Activated CD8-positive, alpha-beta memory T cell treated with anti-CD3 and anti-CD28 coated beads for 4 hours (primary cell): ENCODE results near the gene B3GALT6.
A peak's percentile ranks its signal among the peaks of the same experiment; 100 is the strongest.

Experiments
- DNase-seq, 2 donors: peaks; one replicate each; pipeline ENCODE4 v3.0.0-alpha.2; 2020; ENCODE audit warnings: low read depth in 2 of 2

B3GALT6 gene

DNA sequence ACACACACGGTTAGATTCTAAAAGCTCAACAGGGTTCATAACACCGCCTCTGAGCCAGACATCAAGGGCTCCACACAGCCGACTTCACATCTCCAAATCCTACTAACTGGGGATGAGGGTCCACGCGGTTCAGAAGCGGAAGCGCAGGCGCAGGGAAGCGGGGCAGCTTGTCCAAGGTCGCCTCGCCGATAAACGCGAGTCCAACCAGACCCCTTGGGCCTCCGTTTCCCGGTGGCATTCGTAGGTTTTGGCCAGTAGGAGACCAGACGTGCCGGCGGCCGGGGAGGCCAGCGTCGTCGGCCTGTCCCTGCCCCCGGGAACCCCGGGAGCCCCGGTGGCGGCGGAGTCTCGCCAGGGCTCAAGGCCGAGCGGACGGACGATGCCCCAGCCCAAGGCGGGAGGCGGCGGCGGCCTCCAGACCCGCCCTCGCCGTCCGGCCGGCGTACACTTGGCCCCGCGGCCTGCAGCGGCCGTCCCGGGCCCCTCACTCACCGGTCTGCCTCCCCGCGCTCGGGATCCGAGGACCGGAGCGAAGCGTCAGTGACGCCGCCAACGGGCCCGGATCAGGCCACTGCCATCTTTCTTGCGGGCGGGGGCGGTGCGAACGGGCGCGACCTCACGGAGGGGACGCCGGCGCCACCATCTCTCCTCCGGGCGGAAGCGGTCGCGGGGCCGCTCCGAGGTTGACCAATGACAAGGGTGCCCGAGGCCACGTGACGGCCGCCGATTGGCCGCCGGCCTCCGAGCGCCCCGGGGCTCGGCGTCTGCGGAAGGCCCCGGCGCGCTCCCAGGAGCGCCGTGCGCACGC is 433 bp upstream of the B3GALT6 start, which contains the start of gene SDF4:
Gene SDF4, minus strand, starts transcription at position 602 of the 808 bp plus-strand sequence. CDS start 3,229 bp downstream, outside the sequence.
- peak; percentile 94 for DNase-seq

- DNase-seq = no peak
These were observed 944 bp downstream of the B3GALT6 start for GRCh38 chr1:1232796-1233566.

DNA sequence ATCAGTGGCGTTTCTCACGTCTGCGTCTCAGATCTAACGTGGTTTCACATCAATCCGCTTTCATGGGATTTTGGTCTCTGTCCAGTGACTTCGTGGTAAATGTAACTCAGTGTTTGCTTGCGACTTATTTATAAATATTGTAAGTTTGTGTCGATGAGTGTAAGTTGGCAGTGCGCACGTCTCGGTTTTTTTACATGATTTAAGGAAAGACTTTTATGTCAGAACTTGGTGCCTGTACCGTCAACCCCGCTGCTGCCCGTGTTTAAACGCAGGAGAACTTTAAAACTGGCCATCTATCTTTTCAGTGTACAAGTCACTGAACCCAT is 1.5 kb downstream of the B3GALT6 start:
- no peak for DNase-seq

GRCh38 chr1:1234180-1234808 is 2.3 kb downstream of the B3GALT6 start:
- DNase-seq = no peak

DNA sequence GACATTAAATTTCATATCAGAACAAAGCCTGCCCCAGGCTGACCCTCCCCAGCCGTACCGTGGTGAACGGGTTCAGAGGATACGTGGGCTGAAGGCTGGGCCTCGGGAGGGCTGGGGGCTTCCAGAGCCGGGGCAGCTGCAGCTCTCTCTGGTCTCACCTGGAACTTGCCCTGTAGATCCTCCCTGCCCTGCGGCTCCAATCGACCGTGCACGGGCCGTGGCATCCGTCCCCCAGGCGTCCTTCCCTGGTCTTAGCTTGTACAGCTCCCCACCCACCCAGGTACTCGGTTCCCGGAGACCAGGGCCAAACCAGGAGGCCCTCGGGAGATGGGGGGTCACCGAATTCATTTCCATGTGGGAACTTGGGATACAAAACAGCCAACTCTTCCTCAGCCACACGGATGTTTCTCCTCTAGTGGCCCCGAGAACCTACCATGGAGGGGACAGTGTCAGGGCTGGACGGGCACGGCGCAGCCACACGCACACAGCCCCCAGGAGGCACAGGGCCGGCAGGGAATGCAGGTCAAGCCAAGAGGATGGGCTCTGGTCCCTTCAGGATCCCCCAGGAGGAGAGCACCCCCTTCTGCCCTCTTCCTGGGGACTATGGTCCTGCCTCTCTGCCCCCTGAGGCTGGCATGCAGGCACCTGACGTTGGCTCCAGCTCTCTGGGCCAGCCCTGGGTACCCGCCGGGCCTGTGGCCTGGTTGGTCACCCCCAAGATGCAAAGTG is 3.1 kb downstream of the B3GALT6 start:
- DNase-seq = no peak

DNA sequence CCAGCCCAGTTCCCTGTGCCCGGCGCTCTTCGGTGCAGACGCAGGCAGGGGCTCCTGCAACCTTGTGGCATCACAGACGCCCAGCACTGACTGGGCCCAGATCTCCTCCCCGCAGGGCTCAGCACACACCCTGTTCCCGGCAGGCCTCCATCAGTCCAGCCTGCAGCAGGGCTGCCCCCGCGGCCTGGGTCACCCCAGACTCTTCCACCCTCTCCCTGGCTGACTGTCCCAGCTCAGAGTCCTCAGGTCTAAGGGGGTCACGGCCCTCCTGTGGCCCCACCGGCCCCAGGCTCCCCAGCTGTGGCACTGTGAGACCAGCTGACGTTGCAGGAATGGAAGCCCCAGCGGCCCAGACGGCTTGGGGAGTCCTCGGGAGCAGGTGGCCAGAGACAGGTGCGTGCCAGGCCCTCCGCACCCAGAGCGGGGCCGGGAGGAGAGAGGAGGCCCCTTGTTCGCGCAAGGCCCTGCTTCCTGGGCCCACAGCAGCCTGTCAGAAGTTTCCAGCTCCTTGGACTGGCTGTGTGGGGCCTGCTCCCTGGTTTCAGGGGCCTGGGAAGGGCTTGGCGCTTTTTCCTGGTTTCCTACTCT is 4.2 kb downstream of the B3GALT6 start:
- no peak for DNase-seq

DNA sequence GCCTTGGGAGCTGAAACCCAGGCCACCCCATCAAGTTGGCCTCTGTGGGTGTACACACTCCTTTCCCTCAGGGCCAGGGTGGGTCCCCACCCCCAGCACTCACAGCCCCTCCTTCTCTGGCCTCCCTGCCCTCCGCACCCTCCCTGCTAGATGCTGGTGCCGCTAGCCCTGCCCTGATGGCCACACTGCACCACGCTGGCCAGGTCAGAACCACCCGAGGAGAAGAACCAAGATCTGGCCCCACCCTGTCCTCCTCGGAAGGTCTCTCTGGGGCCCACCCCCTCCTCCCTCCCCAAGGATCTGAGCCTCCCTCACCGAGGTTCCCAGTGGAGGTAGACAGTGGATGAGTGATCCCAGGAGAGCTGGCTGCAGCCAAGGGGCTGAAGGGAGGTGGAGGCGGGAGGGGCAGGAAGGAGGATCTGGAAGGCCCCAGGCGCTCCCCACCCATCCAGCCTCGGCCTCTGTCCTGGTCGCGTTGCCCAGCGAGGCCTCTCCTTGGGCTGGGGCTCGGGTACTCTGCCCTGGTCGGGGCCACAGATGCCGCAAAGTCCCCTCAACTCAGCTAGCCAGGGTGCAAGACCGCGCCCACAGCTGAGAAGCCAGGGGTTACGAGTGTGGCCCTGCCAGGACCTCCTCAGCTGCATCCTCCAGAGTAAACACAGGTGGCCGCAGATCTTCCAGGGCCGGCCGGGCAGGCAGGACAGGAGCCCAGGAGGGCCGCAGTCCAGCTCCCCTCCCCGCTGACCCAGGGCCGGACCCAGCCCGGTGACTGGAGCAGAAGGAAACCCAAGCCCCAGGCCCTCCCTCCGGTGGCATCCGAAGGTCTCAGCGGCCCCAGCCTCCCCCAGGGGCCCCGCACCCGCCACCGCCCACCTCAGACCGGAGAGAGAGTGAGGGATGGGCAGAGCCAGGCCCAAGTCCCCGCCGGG is 5.2 kb downstream of the B3GALT6 start:
- DNase-seq = no peak

DNA sequence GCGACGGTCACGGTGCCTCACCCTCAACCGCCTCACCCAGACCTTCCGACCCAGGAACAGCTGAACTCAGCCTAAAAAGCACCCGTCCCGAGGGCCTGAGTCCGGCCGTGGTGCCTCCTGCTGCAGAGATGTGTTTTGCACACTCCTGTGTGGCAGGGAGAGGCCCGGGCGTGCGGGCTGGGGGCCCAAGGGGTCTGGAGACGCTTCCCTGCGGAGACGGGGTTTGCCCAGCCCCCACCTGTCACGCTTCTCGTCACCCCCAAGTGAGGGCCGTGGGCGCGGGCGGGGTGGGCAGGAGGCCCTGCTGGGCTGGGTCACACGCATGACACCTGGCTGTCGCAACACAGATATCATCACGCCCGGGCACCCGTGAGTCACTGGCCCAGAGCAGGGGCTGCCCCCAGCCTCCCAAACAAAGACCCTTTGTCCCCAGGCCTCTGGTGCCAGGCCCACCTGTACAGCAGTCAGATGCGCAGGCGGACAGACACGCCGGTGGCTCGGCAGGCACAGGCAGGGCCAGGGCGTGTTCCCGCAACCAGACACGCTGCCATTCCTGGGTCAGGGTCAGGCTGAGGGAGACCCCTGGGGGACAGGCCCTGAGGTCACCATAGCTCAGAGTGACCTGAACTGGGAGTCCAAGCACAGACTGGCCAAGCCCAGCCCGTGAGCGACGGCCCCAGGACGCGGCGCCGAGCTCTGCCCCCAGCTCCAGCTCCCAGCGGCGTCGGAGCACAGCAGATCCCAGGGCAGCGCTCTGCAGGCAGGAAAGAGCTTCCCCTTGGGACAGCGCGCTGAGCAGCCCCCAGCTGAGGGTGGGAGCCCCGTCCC is 6.1 kb downstream of the B3GALT6 start:
- no peak for DNase-seq

DNA sequence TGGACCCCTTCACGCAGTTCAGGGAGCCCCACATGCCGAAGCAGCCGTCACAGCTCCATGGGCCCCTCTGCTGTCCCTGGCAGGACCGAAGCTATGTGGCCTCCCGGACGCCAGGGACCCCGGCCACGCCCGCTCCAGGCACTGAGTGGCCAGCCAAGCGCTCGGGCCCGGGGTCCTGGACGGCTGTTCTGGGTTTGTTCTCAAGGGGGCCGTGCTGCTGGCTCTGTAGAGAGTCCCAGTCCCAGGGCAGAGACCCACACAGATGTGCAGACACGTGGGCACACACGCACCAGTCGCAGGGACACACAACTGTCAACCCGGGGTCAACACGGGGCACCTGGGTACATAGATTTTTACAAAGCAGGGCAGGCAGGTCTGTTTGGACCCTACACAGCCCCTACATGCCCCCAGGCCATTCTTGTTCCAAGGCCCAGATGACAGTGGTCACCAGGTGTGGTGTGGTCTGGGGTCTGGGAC is 6.7 kb downstream of the B3GALT6 start:
- DNase-seq = no peak

GRCh38 chr1:1239227-1239613 is 7.2 kb downstream of the B3GALT6 start:
- DNase-seq = no peak

DNA sequence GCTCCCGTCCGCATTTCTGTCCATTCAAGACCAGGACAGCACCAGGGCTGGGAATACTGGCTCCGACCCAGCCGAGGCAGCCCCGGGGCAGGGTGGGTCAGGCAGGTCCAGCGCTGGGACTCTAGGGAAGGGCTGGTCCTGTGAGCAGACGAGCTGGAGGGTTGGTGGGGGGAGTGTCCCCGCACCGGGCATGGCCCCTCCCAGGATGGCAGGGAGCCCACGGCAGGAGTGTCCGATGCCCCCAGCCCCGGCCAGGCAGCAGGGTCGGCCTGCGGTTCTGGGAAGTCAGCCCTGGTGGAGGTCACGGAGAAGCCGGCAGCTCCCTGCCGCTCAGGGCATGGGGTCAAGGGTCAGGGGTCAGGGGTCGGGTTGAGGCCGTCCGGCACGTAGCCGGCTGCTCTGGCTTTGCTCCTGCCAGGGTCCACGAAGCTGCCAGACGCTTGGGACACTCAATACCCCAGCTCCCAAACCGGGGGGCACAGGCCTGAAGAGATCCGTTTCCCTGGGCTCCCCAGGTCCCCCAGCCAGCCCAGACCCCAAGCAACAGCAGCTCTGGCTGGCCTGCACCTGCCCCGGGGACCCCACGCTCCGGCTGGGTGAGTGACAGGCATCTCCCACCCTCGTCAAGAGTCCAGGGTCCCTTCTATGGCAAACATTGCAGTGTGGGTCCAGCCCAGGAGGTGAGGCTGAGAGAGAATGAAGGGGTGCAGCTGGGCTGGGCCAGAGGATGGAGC is 7.7 kb downstream of the B3GALT6 start:
- DNase-seq = no peak

DNA sequence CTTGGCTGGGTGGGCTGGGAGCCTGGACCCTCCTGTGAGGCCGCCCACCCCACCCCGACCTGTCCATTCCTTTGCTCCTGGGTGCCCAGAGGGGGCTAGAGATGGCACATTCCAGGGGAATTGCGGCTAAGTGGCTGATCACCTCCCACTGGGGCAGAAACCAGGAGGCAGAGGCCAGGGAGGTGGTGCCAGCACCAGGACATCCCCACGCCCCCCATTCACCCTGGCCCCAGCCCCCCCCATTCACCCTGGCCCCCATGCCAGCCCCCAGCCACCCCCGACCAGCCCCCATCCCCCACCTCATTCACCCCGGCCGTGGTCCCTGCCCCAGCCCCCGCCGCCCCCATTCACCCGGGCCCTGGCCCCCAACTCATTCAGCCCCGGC is 8.3 kb downstream of the B3GALT6 start:
- DNase-seq = no peak

GRCh38 chr1:1240822-1241587 is 9.0 kb downstream of the B3GALT6 start:
- DNase-seq = no peak

- DNase-seq = no peak
These were observed 9.7 kb downstream of the B3GALT6 start for GRCh38 chr1:1241588-1242219.

DNA sequence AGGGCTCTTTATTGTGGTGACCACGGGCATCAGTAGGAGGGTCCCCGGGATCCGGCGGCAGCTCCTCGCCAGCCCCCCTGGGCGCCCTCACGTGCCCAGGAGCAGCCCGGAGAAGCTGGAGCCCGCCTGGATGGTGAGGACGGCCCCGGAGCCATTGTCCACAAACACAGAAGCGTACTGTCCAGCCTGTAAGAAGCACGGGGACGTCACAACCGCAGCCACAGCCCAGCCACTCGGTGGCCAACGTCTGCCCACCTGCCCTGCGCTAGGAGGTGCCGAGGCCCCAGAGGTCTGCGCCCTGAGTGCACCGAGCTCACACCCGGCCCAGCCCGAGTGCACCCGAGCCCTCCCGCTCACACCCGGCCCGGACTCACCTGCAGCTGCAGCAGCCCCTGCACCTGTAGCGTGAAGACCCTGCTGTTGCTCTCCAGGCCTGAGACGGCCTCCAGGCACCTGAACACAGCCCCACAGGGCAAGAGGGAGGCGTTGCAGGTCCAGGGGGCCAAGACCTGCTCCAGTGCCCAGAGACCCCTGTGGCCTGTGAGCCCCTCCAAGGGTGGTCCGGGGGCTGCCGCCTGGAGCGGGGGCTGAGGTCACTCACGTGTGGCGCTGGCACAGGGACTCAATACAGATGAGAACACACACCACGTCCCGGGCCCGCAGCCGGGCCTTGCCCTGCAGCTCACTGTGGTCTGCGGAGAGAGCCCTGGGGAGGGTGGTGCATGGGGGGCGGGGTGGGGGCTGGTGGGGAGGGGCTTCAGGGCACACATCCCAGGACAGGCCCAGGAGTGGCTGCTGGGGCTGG is 10.6 kb downstream of the B3GALT6 start:
- DNase-seq = no peak

DNA sequence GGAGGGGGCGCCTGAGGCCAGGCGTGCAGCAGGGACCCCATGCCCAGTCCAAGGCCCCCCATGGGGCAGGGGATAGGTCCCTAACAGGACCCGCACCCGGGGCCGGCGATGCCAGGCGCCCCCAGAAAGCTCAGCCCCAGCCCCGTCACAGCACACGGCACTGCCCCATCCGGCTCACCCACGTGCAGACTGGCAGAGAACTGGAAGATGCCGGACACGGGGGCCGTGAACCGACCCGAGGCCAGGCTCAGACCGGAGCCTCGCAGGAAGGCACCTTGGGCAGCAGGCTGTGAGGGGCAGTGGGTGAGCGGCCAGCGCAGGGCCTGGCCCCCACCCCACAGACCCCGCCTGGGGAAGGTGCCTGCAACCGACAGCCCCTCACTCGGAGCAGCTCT is 11.2 kb downstream of the B3GALT6 start:
- DNase-seq = no peak

- DNase-seq = no peak
These were observed 11.8 kb downstream of the B3GALT6 start for GRCh38 chr1:1243807-1244191.
